Eye (tissue), 1 donor: ENCODE data around the gene MED17.

ENCODE experiments used
- DNase-seq: peaks from one replicate; pipeline ENCODE4 v3.0.0-alpha.2; 2015

MED17 gene

GRCh38 chr11:93784145-93784934, at the start of gene MED17:
Gene MED17, plus strand, starts transcription at chr11:93784282. Its CDS starts 232 bp downstream, at chr11:93784514.
- DNase-seq = peak; percentile 98

- DNase-seq = no peak
Measured at GRCh38 chr11:93734427-93735222, 49.5 kb upstream of the MED17 start.

- DNase-seq = no peak
Measured at GRCh38 chr11:93735627-93736026, 48.5 kb upstream of the MED17 start.

DNA sequence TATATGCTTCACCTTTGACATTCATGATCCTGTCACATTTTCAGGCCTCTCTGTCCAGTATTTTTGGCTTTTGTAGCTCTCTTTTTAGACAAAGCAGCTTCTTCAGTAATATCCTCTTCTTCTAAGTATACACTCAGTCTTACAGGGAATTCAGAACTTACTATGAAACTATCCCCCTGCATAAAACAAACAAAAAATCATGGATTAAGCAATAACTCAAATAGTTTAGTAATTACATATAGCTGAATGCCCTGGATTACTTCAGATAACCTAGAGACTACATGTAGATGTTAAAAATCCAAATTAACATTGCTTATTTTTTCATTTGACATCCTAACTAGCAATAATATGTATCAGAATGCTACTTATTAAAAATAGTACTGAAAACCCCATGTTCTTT, 48.0 kb upstream of the MED17 start:
- DNase-seq = no peak

DNA sequence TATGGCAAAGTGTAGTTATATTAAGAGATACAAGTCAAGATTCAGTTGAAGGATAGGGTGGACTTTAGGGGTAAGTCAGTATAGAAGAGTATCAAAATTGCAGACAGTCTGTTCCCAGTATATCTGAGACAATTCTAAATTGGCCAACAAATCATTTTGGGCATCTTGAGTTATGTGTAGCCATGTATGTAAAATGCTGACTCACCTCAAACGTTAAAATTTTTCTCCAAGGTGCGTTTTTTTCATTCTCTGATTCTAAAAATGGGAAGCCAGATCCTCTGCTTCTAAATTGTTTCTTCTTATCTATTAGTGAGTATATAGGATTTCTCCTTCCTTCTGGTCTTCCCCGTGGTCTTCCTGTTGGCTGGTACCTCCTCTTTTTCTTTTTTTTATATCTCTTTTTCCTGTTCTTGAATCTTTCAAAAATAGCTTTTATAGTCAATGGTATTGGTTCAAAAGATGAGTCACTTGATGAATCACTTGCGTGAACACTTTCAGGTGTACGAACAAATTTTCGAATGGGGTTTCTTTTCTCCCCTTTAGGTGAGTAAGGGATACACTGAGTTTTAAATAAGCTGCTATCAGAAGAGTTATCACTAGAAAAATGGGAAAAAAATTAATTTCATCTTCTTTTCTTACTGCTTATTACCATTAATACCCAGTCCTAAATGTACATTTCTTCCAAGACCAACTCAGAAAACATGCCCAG, 46.0 kb upstream of the MED17 start:
- DNase-seq = no peak

DNA sequence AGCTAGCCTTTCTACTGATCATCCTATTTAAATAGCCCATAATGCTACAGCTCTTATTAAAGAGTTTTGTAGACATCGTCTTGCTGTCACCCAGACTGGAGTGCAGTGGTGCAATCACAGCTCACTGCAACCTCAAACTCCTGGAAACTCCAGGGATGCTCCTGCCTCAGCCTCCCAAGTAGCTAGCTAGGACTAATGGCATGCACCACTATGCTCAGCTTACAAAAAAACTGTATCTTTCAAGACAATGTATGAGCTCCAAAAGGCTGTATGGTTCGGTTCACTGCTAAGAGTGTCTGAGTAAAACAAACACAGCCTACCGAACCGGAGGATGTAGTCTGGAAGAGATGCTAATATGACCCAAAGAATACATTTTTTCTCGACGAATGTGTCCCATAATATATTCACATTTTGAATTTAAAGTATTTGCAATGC, 45.4 kb upstream of the MED17 start:
- DNase-seq = no peak

GRCh38 chr11:93740031-93740729, 43.9 kb upstream of the MED17 start:
- peak; percentile 34 for DNase-seq

DNA sequence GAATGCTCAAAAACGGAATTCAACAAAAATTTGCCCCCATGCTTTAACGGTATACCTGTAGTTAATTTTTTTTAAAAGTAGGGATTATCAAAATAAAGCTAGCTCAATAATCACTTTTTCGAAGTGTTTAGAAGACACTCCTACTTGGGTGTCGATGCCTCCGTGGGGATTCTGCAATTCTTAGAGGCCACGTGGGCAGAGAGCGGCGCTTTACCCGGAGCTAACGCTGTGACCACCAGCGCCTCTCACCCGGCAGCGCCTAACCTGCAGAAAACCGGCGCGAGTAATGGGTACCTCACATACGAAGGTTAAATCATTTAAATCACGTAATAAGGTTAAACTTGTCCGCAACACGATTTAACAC, 43.4 kb upstream of the MED17 start:
- DNase-seq = peak; percentile 83

- DNase-seq = peak; percentile 100
Measured at GRCh38 chr11:93741094-93741881, 42.8 kb upstream of the MED17 start, which contains the start of the genes C11orf54 and TAF1D. Gene C11orf54, plus strand, starts transcription at chr11:93741672. Its CDS starts 5,722 bp downstream, at chr11:93747394. Gene TAF1D, minus strand, starts transcription at chr11:93741495. Its CDS starts 2,191 bp downstream, at chr11:93739304.

GRCh38 chr11:93741882-93742226, 42.2 kb upstream of the MED17 start:
- no peak for DNase-seq

GRCh38 chr11:93743291-93743690, 40.8 kb upstream of the MED17 start:
- no peak for DNase-seq

DNA sequence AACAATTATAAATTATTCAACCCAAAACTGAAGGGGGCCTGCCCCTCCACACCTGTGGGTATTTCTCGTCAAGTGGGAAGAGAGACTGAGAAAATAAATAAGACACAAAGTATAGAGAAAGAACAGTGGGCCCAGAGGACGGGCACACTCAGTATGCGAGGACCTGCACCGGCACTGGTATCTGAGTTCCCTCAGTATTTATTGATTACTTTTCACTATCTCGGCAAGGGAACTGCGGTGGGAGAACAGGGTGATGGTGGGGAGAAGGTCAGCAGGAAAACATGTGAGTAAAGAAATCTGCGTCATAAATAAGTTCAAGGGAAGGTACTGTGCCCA, 39.4 kb upstream of the MED17 start:
- DNase-seq = no peak

GRCh38 chr11:93745005-93745755, 38.9 kb upstream of the MED17 start:
- DNase-seq = peak; percentile 49

DNA sequence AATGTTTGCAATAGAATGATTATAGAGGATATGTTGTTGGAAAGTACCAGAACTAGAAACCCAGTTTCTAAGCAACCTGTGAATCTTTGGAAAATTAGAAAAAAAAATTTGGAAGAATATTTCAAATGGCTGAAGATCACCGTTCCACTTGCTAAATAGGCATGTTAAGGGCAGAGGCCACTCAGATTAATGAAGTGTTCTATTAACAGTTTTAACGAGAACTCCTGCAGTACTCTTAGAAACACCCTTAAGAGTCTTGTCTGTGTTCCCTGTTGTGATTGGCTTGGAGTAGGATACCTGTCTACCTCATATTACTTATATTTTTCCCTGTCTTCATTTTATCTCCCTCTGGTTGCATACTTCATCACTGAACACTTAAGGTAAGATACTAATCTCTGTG, 38.0 kb upstream of the MED17 start:
- DNase-seq = no peak

GRCh38 chr11:93747122-93747521, 37.0 kb upstream of the MED17 start:
- DNase-seq = no peak

GRCh38 chr11:93751001-93751400, 33.1 kb upstream of the MED17 start:
- DNase-seq = no peak

- DNase-seq = no peak
Measured at GRCh38 chr11:93753241-93753640, 30.8 kb upstream of the MED17 start.

- no peak for DNase-seq
Measured at GRCh38 chr11:93756748-93757147, 27.3 kb upstream of the MED17 start.

GRCh38 chr11:93757301-93757700, 26.8 kb upstream of the MED17 start:
- no peak for DNase-seq

GRCh38 chr11:93757924-93758865, 25.9 kb upstream of the MED17 start:
- DNase-seq = no peak
